Activated gamma-delta T cell treated with anti-CD3 and anti-CD28 coated beads, Interleukin-2, amount 50 U/mL, for 16 hours (primary cell): Measurements from ENCODE around the gene CTNNBL1.

Experiments
- DNase-seq: peaks from one replicate; pipeline ENCODE4 v3.0.0-alpha.2; 2020; ENCODE audit warnings: low read depth

Gene CTNNBL1

GRCh38 chr20:37901654-37902503, 208.0 kb downstream of the CTNNBL1 start:
- DNase-seq = no peak

- no peak for DNase-seq
Observed at GRCh38 chr20:37902504-37903313, 208.9 kb downstream of the CTNNBL1 start, which contains the start of gene VSTM2L. TSS of gene VSTM2L (plus strand) at chr20:37903127. CDS start at chr20:37903351, 224 bp downstream.

GRCh38 chr20:37903317-37904007, 209.6 kb downstream of the CTNNBL1 start:
- no peak for DNase-seq

- DNase-seq = no peak
Observed at GRCh38 chr20:37904008-37904642, 210.3 kb downstream of the CTNNBL1 start.

GRCh38 chr20:37904845-37905373, 211.1 kb downstream of the CTNNBL1 start:
- DNase-seq = no peak

- DNase-seq = no peak
Observed at GRCh38 chr20:37905671-37906613, 212.1 kb downstream of the CTNNBL1 start.

GRCh38 chr20:37907330-37907676, 213.5 kb downstream of the CTNNBL1 start:
- DNase-seq = no peak

- no peak for DNase-seq
Observed at GRCh38 chr20:37907677-37908401, 214.0 kb downstream of the CTNNBL1 start.

GRCh38 chr20:37911261-37911660, 217.4 kb downstream of the CTNNBL1 start:
- no peak for DNase-seq

- DNase-seq = no peak
Observed at GRCh38 chr20:37911838-37912281, 218.0 kb downstream of the CTNNBL1 start.

GRCh38 chr20:37912874-37913273, 219.0 kb downstream of the CTNNBL1 start:
- no peak for DNase-seq

GRCh38 chr20:37913567-37914366, 219.9 kb downstream of the CTNNBL1 start:
- no peak for DNase-seq

GRCh38 chr20:37914367-37914671, 220.5 kb downstream of the CTNNBL1 start:
- no peak for DNase-seq

GRCh38 chr20:37914672-37915433, 221.0 kb downstream of the CTNNBL1 start:
- no peak for DNase-seq

- DNase-seq = no peak
Observed at GRCh38 chr20:37915434-37915787, 221.6 kb downstream of the CTNNBL1 start.

- DNase-seq = no peak
Observed at GRCh38 chr20:37915800-37916570, 222.2 kb downstream of the CTNNBL1 start.

- DNase-seq = no peak
Observed at GRCh38 chr20:37917461-37917860, 223.6 kb downstream of the CTNNBL1 start.

GRCh38 chr20:37918035-37918434, 224.2 kb downstream of the CTNNBL1 start:
- no peak for DNase-seq
